Globus pallidus (tissue), 1 donor: ENCODE results near the gene ANKRD28.
"Not testable (repeated sequence)": the region's sequence is repeated elsewhere in the genome, so short reads cannot be mapped to it uniquely, and the experiment has no call there.

Experiments used
- DNase-seq: peaks from one replicate; pipeline ENCODE4 v3.0.0-alpha.2; 2015; ENCODE audit warnings: low spot score

The ANKRD28 gene

GRCh38 chr3:15633766-15634598, 163.8 kb downstream of the ANKRD28 start:
- DNase-seq = peak; percentile 58

GRCh38 chr3:15633159-15633558, 164.6 kb downstream of the ANKRD28 start:
- no peak for DNase-seq

- DNase-seq = no peak
These were observed 165.6 kb downstream of the ANKRD28 start for GRCh38 chr3:15632212-15632580.

GRCh38 chr3:15631426-15632211, 166.2 kb downstream of the ANKRD28 start:
- no peak for DNase-seq

DNA sequence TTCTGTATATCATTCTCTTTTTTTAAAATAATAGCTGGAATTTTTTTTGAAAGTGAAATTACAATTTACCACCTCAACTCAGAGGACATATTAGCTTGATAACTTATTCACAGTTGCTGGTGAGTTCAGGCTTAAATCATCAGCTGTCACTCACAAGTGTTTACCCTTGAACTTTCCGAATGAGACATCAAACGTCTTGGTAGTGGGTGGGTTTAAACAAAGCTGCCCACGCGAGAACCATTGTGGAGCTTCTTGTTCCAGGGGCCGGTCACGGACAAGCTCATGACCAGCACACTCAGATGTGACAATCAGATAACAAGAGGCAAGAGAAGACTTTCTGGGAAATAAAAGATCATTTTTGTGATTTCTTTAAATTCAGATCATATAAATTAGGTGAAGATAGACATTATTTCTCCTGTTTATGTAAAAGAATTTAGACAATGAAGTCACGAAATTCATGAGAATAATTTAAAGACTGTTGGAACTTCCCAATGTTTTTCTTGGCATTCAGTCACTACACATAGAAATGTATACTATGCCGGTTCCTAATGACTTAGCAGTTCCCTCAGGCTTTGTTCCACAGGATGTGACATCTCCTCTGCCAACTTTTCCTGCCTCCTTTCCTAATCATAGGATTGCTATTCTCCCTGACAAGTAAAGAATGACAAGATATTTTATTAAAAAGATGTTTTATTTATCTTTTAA, 167.0 kb downstream of the ANKRD28 start:
- DNase-seq = peak; percentile 67

DNA sequence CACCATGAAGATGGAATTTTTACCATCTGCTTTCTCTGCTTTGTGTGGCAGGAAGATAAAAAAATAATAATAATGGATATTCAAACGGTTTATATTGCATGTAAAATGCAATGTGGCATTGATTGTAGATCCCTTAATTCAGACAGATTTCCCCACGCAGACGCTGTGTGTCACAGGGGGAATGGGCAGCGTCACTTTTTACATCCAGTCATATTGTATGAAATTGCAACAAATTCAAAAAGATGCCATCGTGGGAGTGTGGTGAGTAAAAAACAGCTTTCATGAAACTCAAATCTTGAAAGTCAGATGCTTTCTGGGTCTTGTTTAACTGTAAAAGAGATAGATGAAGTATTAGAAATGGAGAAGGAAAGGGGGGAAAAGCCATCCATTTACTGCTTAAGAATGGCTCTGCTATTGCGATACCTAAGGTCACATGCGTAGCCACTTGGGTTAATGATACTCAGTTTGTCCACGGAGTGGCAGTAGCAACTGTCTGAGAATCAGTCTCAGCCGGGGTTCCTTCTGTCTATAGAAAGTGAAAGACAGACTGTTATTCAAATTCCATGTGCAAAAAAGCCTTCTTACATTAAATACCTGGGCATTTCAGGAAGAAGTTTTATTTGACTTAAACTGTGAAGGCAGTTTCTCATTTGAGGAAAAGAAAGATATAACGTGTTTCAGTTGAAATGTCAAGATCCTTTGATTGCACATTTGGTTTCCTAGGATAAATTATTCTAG, 167.8 kb downstream of the ANKRD28 start:
- peak; percentile 89 for DNase-seq

DNA sequence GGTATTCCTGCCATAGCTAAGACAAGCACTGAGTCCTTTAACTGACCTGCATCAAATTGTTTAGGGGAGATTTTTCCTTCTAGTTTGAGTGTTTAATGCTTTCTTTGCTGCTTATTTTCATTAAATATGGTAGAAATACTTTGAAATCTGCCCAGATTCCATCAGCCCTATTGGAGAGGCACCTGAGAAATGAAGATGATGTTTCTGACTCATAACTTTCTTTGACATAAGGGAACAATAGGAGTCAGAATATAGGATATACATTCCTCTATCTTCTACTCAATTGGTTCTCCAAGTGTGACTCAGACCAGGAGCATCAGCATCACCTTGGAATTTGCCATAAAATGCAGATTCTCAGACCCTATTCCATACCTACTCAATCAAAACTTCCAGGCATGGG, 168.8 kb downstream of the ANKRD28 start:
- DNase-seq = no peak

GRCh38 chr3:15623535-15624440, 174.0 kb downstream of the ANKRD28 start:
- DNase-seq = no peak

DNA sequence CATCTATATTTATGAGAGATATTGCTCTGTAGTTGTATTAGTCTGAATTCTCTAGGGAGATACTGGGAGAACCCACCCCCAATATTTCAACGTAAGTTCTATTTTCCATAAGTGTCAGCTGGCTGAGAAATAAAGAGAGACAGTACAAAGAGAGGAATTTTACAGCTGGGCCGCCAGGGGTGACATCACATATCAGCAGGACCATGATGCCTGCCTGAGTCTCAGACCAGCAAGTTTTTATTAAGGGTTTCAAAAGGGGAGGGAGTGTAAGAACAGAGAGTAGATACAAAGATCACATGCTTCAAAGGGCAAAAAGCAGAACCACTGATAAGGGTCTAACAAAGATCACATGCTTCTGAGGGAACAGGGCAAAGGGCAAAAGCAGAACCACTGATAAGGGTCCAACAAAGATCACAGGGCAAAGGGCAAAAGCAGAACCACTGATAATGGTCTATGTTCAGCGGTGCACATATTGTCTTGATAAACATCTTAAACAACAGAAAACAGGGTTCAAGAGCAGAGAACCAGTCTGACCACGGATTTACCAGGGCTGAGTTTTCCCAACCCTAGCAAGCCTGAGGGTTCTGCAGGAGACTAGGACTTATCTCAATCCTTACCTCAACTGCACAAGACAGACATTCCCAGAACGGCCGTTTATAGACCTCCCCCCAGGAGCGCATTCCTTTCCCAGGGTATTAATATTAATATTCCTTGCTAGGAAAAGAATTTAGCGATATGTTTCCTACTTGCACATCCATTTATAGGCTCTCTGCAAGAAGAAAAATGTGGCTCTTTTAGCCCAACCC, 177.9 kb downstream of the ANKRD28 start:
- DNase-seq = not testable (repeated sequence)
